Mononuclear cell (primary cell): ENCODE results near the gene CLEC16A. TPM values are rescaled to one million over a fixed set of nuclear protein-coding genes. Genes with fewer than 3 reads are reported as not detected.

Experiments used
- H3K27me3 ChIP-seq: 2 replicates; pipeline ENCODE4 v1.6.0; 2011; ENCODE audit warnings: low read length, control low read depth; ENCODE audit not compliant: insufficient read depth
- H3K4me1 ChIP-seq: 2 replicates; pipeline ENCODE4 v1.5.1; 2011; ENCODE audit warnings: mild to moderate bottlenecking, low read length, control low read depth; ENCODE audit not compliant: insufficient read depth
- H3K4me3 ChIP-seq: 2 replicates; pipeline ENCODE4 v1.5.1; 2011; ENCODE audit warnings: mild to moderate bottlenecking, low read length, moderate library complexity
- H3K9me3 ChIP-seq: 2 replicates; pipeline ENCODE4 v1.5.1; 2011; ENCODE audit warnings: low read depth, mild to moderate bottlenecking, control low read depth, low read length
- total RNA-seq: library from RNA; depleted of rRNA; stranded (reverse); fragments of >200 nt; gene quantifications from one replicate; pipeline ENCODE4 v1.2.3, GENCODE V29; 2012

The CLEC16A gene
- total RNA-seq, 1 donor: 26.9 TPM

- Histone ChIP-seq H3K4me3 (no peak overlapping the region), H3K9me3 (no peaks in the 10 kb centered on the region), H3K27me3 (no peaks in the 10 kb centered on the region), H3K4me1 (no peaks in the 10 kb centered on the region)
These were observed 36.4 kb downstream of the CLEC16A start for GRCh38 chr16:10980813-10981212.

GRCh38 chr16:10981697-10982216, 37.4 kb downstream of the CLEC16A start:
- no peak overlapping the region for H3K4me3 ChIP-seq
- H3K9me3 ChIP-seq: no peaks in the 10 kb centered on the region
- H3K27me3 ChIP-seq: no peaks in the 10 kb centered on the region
- H3K4me1 ChIP-seq: no peaks in the 10 kb centered on the region

GRCh38 chr16:10982465-10983150, 38.2 kb downstream of the CLEC16A start:
- no peaks in the 10 kb centered on the region for H3K27me3 ChIP-seq
- H3K4me3 ChIP-seq: no peak overlapping the region
- H3K9me3 ChIP-seq: no peaks in the 10 kb centered on the region
- peaks cover 4% of the 10 kb centered on the region for H3K4me1 ChIP-seq

- H3K4me1 ChIP-seq: peaks cover 6% of the 10 kb centered on the region
These were observed 38.8 kb downstream of the CLEC16A start for GRCh38 chr16:10983159-10983558.

GRCh38 chr16:10984509-10984908, 40.1 kb downstream of the CLEC16A start:
- no peaks in the 10 kb centered on the region for H3K27me3 ChIP-seq
- peaks cover 13% of the 10 kb centered on the region for H3K4me1 ChIP-seq
- no peak overlapping the region for H3K4me3 ChIP-seq
- no peaks in the 10 kb centered on the region for H3K9me3 ChIP-seq

More at GRCh38 chr16:10983159-10983558, 38.8 kb downstream of the CLEC16A start:
- no peaks in the 10 kb centered on the region for H3K27me3 ChIP-seq
- no peak overlapping the region for H3K4me3 ChIP-seq
- no peaks in the 10 kb centered on the region for H3K9me3 ChIP-seq

GRCh38 chr16:10987361-10988163, 43.2 kb downstream of the CLEC16A start:
- no peak overlapping the region for H3K4me3 ChIP-seq
- H3K9me3 ChIP-seq: no peaks in the 10 kb centered on the region
- H3K27me3 ChIP-seq: no peaks in the 10 kb centered on the region
- H3K4me1 ChIP-seq: peaks cover 13% of the 10 kb centered on the region

GRCh38 chr16:10988164-10988803, 43.9 kb downstream of the CLEC16A start:
- Histone ChIP-seq H3K27me3 (no peaks in the 10 kb centered on the region), H3K4me3 (no peak overlapping the region), H3K9me3 (no peaks in the 10 kb centered on the region), H3K4me1 (peaks cover 13% of the 10 kb centered on the region)

GRCh38 chr16:10988879-10989278, 44.5 kb downstream of the CLEC16A start:
- Histone ChIP-seq H3K9me3 (no peaks in the 10 kb centered on the region), H3K27me3 (no peaks in the 10 kb centered on the region), H3K4me3 (no peak overlapping the region), H3K4me1 (peaks cover 13% of the 10 kb centered on the region)

- Histone ChIP-seq H3K9me3 (no peaks in the 10 kb centered on the region), H3K4me1 (peaks cover 13% of the 10 kb centered on the region), H3K4me3 (no peak overlapping the region), H3K27me3 (no peaks in the 10 kb centered on the region)
These were observed 45.2 kb downstream of the CLEC16A start for GRCh38 chr16:10989559-10989958.

GRCh38 chr16:10990378-10990777, 46.0 kb downstream of the CLEC16A start:
- H3K4me3 ChIP-seq: no peak overlapping the region
- peaks cover 13% of the 10 kb centered on the region for H3K4me1 ChIP-seq
- no peaks in the 10 kb centered on the region for H3K9me3 ChIP-seq
- H3K27me3 ChIP-seq: no peaks in the 10 kb centered on the region

- Histone ChIP-seq H3K4me1 (peaks cover 12% of the 10 kb centered on the region), H3K9me3 (no peaks in the 10 kb centered on the region), H3K4me3 (no peak overlapping the region), H3K27me3 (no peaks in the 10 kb centered on the region)
These were observed 47.7 kb downstream of the CLEC16A start for GRCh38 chr16:10992112-10992511.

GRCh38 chr16:10992797-10993196, 48.4 kb downstream of the CLEC16A start:
- Histone ChIP-seq H3K4me3 (no peak overlapping the region), H3K4me1 (peaks cover 9% of the 10 kb centered on the region), H3K27me3 (no peaks in the 10 kb centered on the region), H3K9me3 (no peaks in the 10 kb centered on the region)

- H3K4me3 ChIP-seq: no peak overlapping the region
These were observed 49.3 kb downstream of the CLEC16A start for GRCh38 chr16:10993649-10994048.

GRCh38 chr16:10994571-10994970, 50.2 kb downstream of the CLEC16A start:
- Histone ChIP-seq H3K9me3 (no peaks in the 10 kb centered on the region), H3K4me1 (no peaks in the 10 kb centered on the region), H3K4me3 (no peak overlapping the region), H3K27me3 (no peaks in the 10 kb centered on the region)

More at GRCh38 chr16:10993649-10994048, 49.3 kb downstream of the CLEC16A start:
- H3K4me1 ChIP-seq: peaks cover 2% of the 10 kb centered on the region
- no peaks in the 10 kb centered on the region for H3K9me3 ChIP-seq
- no peaks in the 10 kb centered on the region for H3K27me3 ChIP-seq

- Histone ChIP-seq H3K9me3 (no peaks in the 10 kb centered on the region), H3K4me3 (no peak overlapping the region), H3K27me3 (no peaks in the 10 kb centered on the region), H3K4me1 (no peaks in the 10 kb centered on the region)
These were observed 51.2 kb downstream of the CLEC16A start for GRCh38 chr16:10995565-10995964.
